ENCODE data around the gene AP3M1.

AP3M1 gene

GRCh38 chr10:74114041-74114448 is 36.6 kb downstream of the AP3M1 start:
- Histone ChIP-seq H3K9me3 (ENCODE audit: control insufficient read depth in 2 of 2, low read length in 2 of 2) (no peaks in the 10 kb centered on the region), H3K27me3 (ENCODE audit: control insufficient read depth in 1 of 2, insufficient read depth in 2 of 2, low read length in 2 of 2) (no peaks in the 10 kb centered on the region), H3K4me3 (ENCODE audit: low read length in 2 of 2) (no peak overlapping the region), H3K36me3 (ENCODE audit: control insufficient read depth in 2 of 2, insufficient read depth in 2 of 2, low read length in 2 of 2) (peaks cover 80 to 82% of the 10 kb centered on the region in 2 donors), H3K4me1 (ENCODE audit: control insufficient read depth, insufficient read depth, low read length) (peaks cover 19% of the 10 kb centered on the region), H3K9ac (ENCODE audit: low read length in 2 of 2) (peak overlapping the region in 1 of 2 donors; percentile 51), H3K27ac (ENCODE audit: low read length) (peak overlapping the region; percentile 64)

- peak overlapping the region in 1 of 2 donors; percentile 51 for H3K9ac ChIP-seq (ENCODE audit: low read length in 2 of 2)
- H3K27me3 ChIP-seq (ENCODE audit: control insufficient read depth in 1 of 2, insufficient read depth in 2 of 2, low read length in 2 of 2), result no peaks in the 10 kb centered on the region
- H3K9me3 ChIP-seq (ENCODE audit: control insufficient read depth in 2 of 2, low read length in 2 of 2), result no peaks in the 10 kb centered on the region
- H3K27ac ChIP-seq (ENCODE audit: low read length), result peak overlapping the region; percentile 64
- H3K4me3 ChIP-seq (ENCODE audit: low read length in 2 of 2), result no peak overlapping the region
- H3K4me1 ChIP-seq (ENCODE audit: control insufficient read depth, insufficient read depth, low read length), result peaks cover 19% of the 10 kb centered on the region
- H3K36me3 ChIP-seq (ENCODE audit: control insufficient read depth in 2 of 2, insufficient read depth in 2 of 2, low read length in 2 of 2), result peaks cover 80 to 82% of the 10 kb centered on the region in 2 donors
These were observed 37.1 kb downstream of the AP3M1 start for GRCh38 chr10:74113546-74113945.

GRCh38 chr10:74111799-74112198 is 38.8 kb downstream of the AP3M1 start:
- peaks cover 82 to 84% of the 10 kb centered on the region in 2 donors for H3K36me3 ChIP-seq (ENCODE audit: control insufficient read depth in 2 of 2, insufficient read depth in 2 of 2, low read length in 2 of 2)
- no peaks in the 10 kb centered on the region for H3K27me3 ChIP-seq (ENCODE audit: control insufficient read depth in 1 of 2, insufficient read depth in 2 of 2, low read length in 2 of 2)
- H3K9me3 ChIP-seq (ENCODE audit: control insufficient read depth in 2 of 2, low read length in 2 of 2), result no peaks in the 10 kb centered on the region
- no peak overlapping the region for H3K4me3 ChIP-seq (ENCODE audit: low read length in 2 of 2)
- no peak overlapping the region for H3K9ac ChIP-seq (ENCODE audit: low read length in 2 of 2)
- H3K27ac ChIP-seq (ENCODE audit: low read length), result peak overlapping the region; percentile 64
- H3K4me1 ChIP-seq (ENCODE audit: control insufficient read depth, insufficient read depth, low read length), result peaks cover 19% of the 10 kb centered on the region

- Histone ChIP-seq H3K36me3 (ENCODE audit: control insufficient read depth in 2 of 2, insufficient read depth in 2 of 2, low read length in 2 of 2) (peaks cover 82 to 88% of the 10 kb centered on the region in 2 donors), H3K4me1 (ENCODE audit: control insufficient read depth, insufficient read depth, low read length) (peaks cover 19% of the 10 kb centered on the region), H3K4me3 (ENCODE audit: low read length in 2 of 2) (no peak overlapping the region), H3K9ac (ENCODE audit: low read length in 2 of 2) (no peak overlapping the region), H3K27ac (ENCODE audit: low read length) (no peak overlapping the region), H3K9me3 (ENCODE audit: control insufficient read depth in 2 of 2, low read length in 2 of 2) (no peaks in the 10 kb centered on the region), H3K27me3 (ENCODE audit: control insufficient read depth in 1 of 2, insufficient read depth in 2 of 2, low read length in 2 of 2) (no peaks in the 10 kb centered on the region)
These were observed 40.5 kb downstream of the AP3M1 start for GRCh38 chr10:74110120-74110519.

GRCh38 chr10:74109452-74109851 is 41.2 kb downstream of the AP3M1 start:
- no peak overlapping the region for H3K27ac ChIP-seq (ENCODE audit: low read length)
- no peaks in the 10 kb centered on the region for H3K27me3 ChIP-seq (ENCODE audit: control insufficient read depth in 1 of 2, insufficient read depth in 2 of 2, low read length in 2 of 2)
- no peak overlapping the region for H3K4me3 ChIP-seq (ENCODE audit: low read length in 2 of 2)
- H3K9ac ChIP-seq (ENCODE audit: low read length in 2 of 2), result no peak overlapping the region
- H3K36me3 ChIP-seq (ENCODE audit: control insufficient read depth in 2 of 2, insufficient read depth in 2 of 2, low read length in 2 of 2), result peaks cover 82 to 87% of the 10 kb centered on the region in 2 donors
- peaks cover 19% of the 10 kb centered on the region for H3K4me1 ChIP-seq (ENCODE audit: control insufficient read depth, insufficient read depth, low read length)
- H3K9me3 ChIP-seq (ENCODE audit: control insufficient read depth in 2 of 2, low read length in 2 of 2), result no peaks in the 10 kb centered on the region

- Histone ChIP-seq H3K9ac (ENCODE audit: low read length in 2 of 2) (no peak overlapping the region), H3K4me1 (ENCODE audit: control insufficient read depth, insufficient read depth, low read length) (peaks cover under 1% of the 10 kb centered on the region), H3K36me3 (ENCODE audit: control insufficient read depth in 2 of 2, insufficient read depth in 2 of 2, low read length in 2 of 2) (peaks cover 74 to 84% of the 10 kb centered on the region in 2 donors)
These were observed 43.2 kb downstream of the AP3M1 start for GRCh38 chr10:74107391-74107790.

GRCh38 chr10:74104996-74105395 is 45.6 kb downstream of the AP3M1 start:
- no peaks in the 10 kb centered on the region for H3K9me3 ChIP-seq (ENCODE audit: control insufficient read depth in 2 of 2, low read length in 2 of 2)
- H3K4me3 ChIP-seq (ENCODE audit: low read length in 2 of 2), result no peak overlapping the region
- H3K9ac ChIP-seq (ENCODE audit: low read length in 2 of 2), result no peak overlapping the region
- H3K27me3 ChIP-seq (ENCODE audit: control insufficient read depth in 1 of 2, insufficient read depth in 2 of 2, low read length in 2 of 2), result no peaks in the 10 kb centered on the region
- H3K27ac ChIP-seq (ENCODE audit: low read length), result no peak overlapping the region
- no peaks in the 10 kb centered on the region for H3K4me1 ChIP-seq (ENCODE audit: control insufficient read depth, insufficient read depth, low read length)
- H3K36me3 ChIP-seq (ENCODE audit: control insufficient read depth in 2 of 2, insufficient read depth in 2 of 2, low read length in 2 of 2), result peaks cover 67 to 74% of the 10 kb centered on the region in 2 donors

More at GRCh38 chr10:74107391-74107790, 43.2 kb downstream of the AP3M1 start:
- no peaks in the 10 kb centered on the region for H3K27me3 ChIP-seq (ENCODE audit: control insufficient read depth in 1 of 2, insufficient read depth in 2 of 2, low read length in 2 of 2)
- no peaks in the 10 kb centered on the region for H3K9me3 ChIP-seq (ENCODE audit: control insufficient read depth in 2 of 2, low read length in 2 of 2)
- no peak overlapping the region for H3K27ac ChIP-seq (ENCODE audit: low read length)
- no peak overlapping the region for H3K4me3 ChIP-seq (ENCODE audit: low read length in 2 of 2)

GRCh38 chr10:74104480-74104879 is 46.1 kb downstream of the AP3M1 start:
- Histone ChIP-seq H3K36me3 (ENCODE audit: control insufficient read depth in 2 of 2, insufficient read depth in 2 of 2, low read length in 2 of 2) (peaks cover 68 to 74% of the 10 kb centered on the region in 2 donors), H3K27me3 (ENCODE audit: control insufficient read depth in 1 of 2, insufficient read depth in 2 of 2, low read length in 2 of 2) (no peaks in the 10 kb centered on the region), H3K4me1 (ENCODE audit: control insufficient read depth, insufficient read depth, low read length) (no peaks in the 10 kb centered on the region), H3K4me3 (ENCODE audit: low read length in 2 of 2) (no peak overlapping the region), H3K9me3 (ENCODE audit: control insufficient read depth in 2 of 2, low read length in 2 of 2) (no peaks in the 10 kb centered on the region), H3K9ac (ENCODE audit: low read length in 2 of 2) (no peak overlapping the region), H3K27ac (ENCODE audit: low read length) (no peak overlapping the region)

- H3K4me3 ChIP-seq (ENCODE audit: low read length in 2 of 2), result no peak overlapping the region
- H3K36me3 ChIP-seq (ENCODE audit: control insufficient read depth in 2 of 2, insufficient read depth in 2 of 2, low read length in 2 of 2), result peaks cover 68 to 74% of the 10 kb centered on the region in 2 donors
- H3K27me3 ChIP-seq (ENCODE audit: control insufficient read depth in 1 of 2, insufficient read depth in 2 of 2, low read length in 2 of 2), result no peaks in the 10 kb centered on the region
- H3K4me1 ChIP-seq (ENCODE audit: control insufficient read depth, insufficient read depth, low read length), result no peaks in the 10 kb centered on the region
- no peak overlapping the region for H3K27ac ChIP-seq (ENCODE audit: low read length)
- H3K9me3 ChIP-seq (ENCODE audit: control insufficient read depth in 2 of 2, low read length in 2 of 2), result no peaks in the 10 kb centered on the region
- no peak overlapping the region for H3K9ac ChIP-seq (ENCODE audit: low read length in 2 of 2)
These were observed 46.9 kb downstream of the AP3M1 start for GRCh38 chr10:74103560-74104258.

- Histone ChIP-seq H3K27ac (ENCODE audit: low read length) (no peak overlapping the region), H3K36me3 (ENCODE audit: control insufficient read depth in 2 of 2, insufficient read depth in 2 of 2, low read length in 2 of 2) (peaks cover 69% of the 10 kb centered on the region in 2 donors), H3K4me1 (ENCODE audit: control insufficient read depth, insufficient read depth, low read length) (no peaks in the 10 kb centered on the region), H3K9me3 (ENCODE audit: control insufficient read depth in 2 of 2, low read length in 2 of 2) (no peaks in the 10 kb centered on the region), H3K4me3 (ENCODE audit: low read length in 2 of 2) (no peak overlapping the region), H3K27me3 (ENCODE audit: control insufficient read depth in 1 of 2, insufficient read depth in 2 of 2, low read length in 2 of 2) (no peaks in the 10 kb centered on the region), H3K9ac (ENCODE audit: low read length in 2 of 2) (no peak overlapping the region)
These were observed 50.8 kb downstream of the AP3M1 start for GRCh38 chr10:74099836-74100235.

GRCh38 chr10:74099420-74099819 is 51.2 kb downstream of the AP3M1 start:
- Histone ChIP-seq H3K27me3 (ENCODE audit: control insufficient read depth in 1 of 2, insufficient read depth in 2 of 2, low read length in 2 of 2) (no peaks in the 10 kb centered on the region), H3K4me1 (ENCODE audit: control insufficient read depth, insufficient read depth, low read length) (no peaks in the 10 kb centered on the region), H3K27ac (ENCODE audit: low read length) (no peak overlapping the region), H3K9me3 (ENCODE audit: control insufficient read depth in 2 of 2, low read length in 2 of 2) (no peaks in the 10 kb centered on the region), H3K4me3 (ENCODE audit: low read length in 2 of 2) (no peak overlapping the region), H3K9ac (ENCODE audit: low read length in 2 of 2) (no peak overlapping the region), H3K36me3 (ENCODE audit: control insufficient read depth in 2 of 2, insufficient read depth in 2 of 2, low read length in 2 of 2) (peaks cover 70% of the 10 kb centered on the region in 2 donors)

Data from stomach smooth muscle (tissue), 2 donors.